HEK293 (cell line): ENCODE data around the gene ATP13A1.

ENCODE experiments used
- CTCF ChIA-PET: fragments of 350-600 bp; formaldehyde crosslinking; extraction: SDS; loops from one replicate; lab custom pipeline; 2021; ENCODE audit warnings: antibody characterized with exemption; lab: Yijun Ruan, JAX
- POLR2A ChIA-PET: fragments of 300-600 bp; formaldehyde crosslinking; extraction: SDS; loops from one replicate; lab custom pipeline; 2020; ENCODE audit warnings: antibody characterized with exemption, inconsistent platforms; lab: Yijun Ruan, JAX
- H3K27ac ChIP-seq: fragments of 200-500 bp; sonication (Bioruptor generic); 2 replicates; pipeline ENCODE4 v1.5.1; 2014; ENCODE audit warnings: low read depth, low read length, control low read depth, inconsistent platforms; ENCODE audit errors: extremely low read depth
- H3K36me3 ChIP-seq, 2 experiments: fragments of 200-500 bp in 1 of 2; sonication (Bioruptor generic) in 1 of 2; 1 replicate in 1 of 2; 2 replicates in 1 of 2; pipeline ENCODE4 v1.5.1; 2014 to 2017; ENCODE audit warnings: inconsistent platforms in 2 of 2, low read length in 2 of 2; ENCODE audit not compliant: control insufficient read depth in 2 of 2, insufficient read depth in 1 of 2
- H3K4me1 ChIP-seq: fragments of 200-500 bp; sonication (Bioruptor generic); 2 replicates; pipeline ENCODE4 v1.5.1; 2014; ENCODE audit warnings: mild to moderate bottlenecking, low read length, inconsistent platforms; ENCODE audit not compliant: control insufficient read depth, insufficient read depth
- H3K4me3 ChIP-seq: 2 replicates; pipeline ENCODE4 v1.5.1; 2011; ENCODE audit warnings: low read depth, mild to moderate bottlenecking, control low read depth, low read length, moderate library complexity
- H3K9me3 ChIP-seq: fragments of 200-500 bp; sonication (Bioruptor generic); 2 replicates; pipeline ENCODE4 v1.5.1; 2014; ENCODE audit warnings: low read depth, low read length, inconsistent platforms; ENCODE audit not compliant: control insufficient read depth, insufficient read depth
- GLIS2 ChIP-seq: fragments of 450-650 bp; formaldehyde crosslinking; IDR thresholded peaks from 2 replicates; pipeline ENCODE4 v1.5.1; 2016; ENCODE audit warnings: missing biosample characterization, missing genetic modification characterization
- KLF1 ChIP-seq: fragments of 450-650 bp; formaldehyde crosslinking; IDR thresholded peaks from 2 replicates; pipeline ENCODE4 v1.5.1; 2016; ENCODE audit warnings: missing biosample characterization, missing genetic modification characterization
- KLF7 ChIP-seq: fragments of 450-650 bp; formaldehyde crosslinking; IDR thresholded peaks from 2 replicates; pipeline ENCODE4 v1.5.1; 2016; ENCODE audit warnings: missing biosample characterization, missing genetic modification characterization, borderline replicate concordance
- ZNF239 ChIP-seq: fragments of 450-650 bp; formaldehyde crosslinking; IDR thresholded peaks from 2 replicates; pipeline ENCODE4 v1.5.1; 2016; ENCODE audit warnings: missing biosample characterization, missing genetic modification characterization
- ZNF423 ChIP-seq: fragments of 450-650 bp; formaldehyde crosslinking; IDR thresholded peaks from 2 replicates; pipeline ENCODE4 v1.5.1; 2016; ENCODE audit warnings: missing biosample characterization, missing genetic modification characterization
- ZNF670 ChIP-seq: fragments of 450-650 bp; formaldehyde crosslinking; IDR thresholded peaks from 2 replicates; pipeline ENCODE4 v1.5.1; 2016; ENCODE audit warnings: missing biosample characterization, missing genetic modification characterization, low read depth
- ZNF76 ChIP-seq: fragments of 450-650 bp; formaldehyde crosslinking; IDR thresholded peaks from 2 replicates; pipeline ENCODE4; 2016; ENCODE audit warnings: low read depth, missing biosample characterization, missing genetic modification characterization, borderline replicate concordance
- ZNF792 ChIP-seq: fragments of 450-650 bp; formaldehyde crosslinking; IDR thresholded peaks from 2 replicates; pipeline ENCODE4 v1.5.1; 2016; ENCODE audit warnings: missing biosample characterization, missing genetic modification characterization
- TF ChIP-seq, protein P1 (sequence below): fragments of 450-650 bp; formaldehyde crosslinking; IDR thresholded peaks from 2 replicates; pipeline ENCODE4 v1.5.1; 2016; ENCODE audit warnings: missing biosample characterization, missing genetic modification characterization
- TF ChIP-seq, protein P2 (sequence below): fragments of 450-650 bp; formaldehyde crosslinking; IDR thresholded peaks from 2 replicates; pipeline ENCODE4 v1.5.1; 2016; ENCODE audit warnings: missing biosample characterization, missing genetic modification characterization, low read depth
- TF ChIP-seq, protein P3 (sequence below): fragments of 450-650 bp; formaldehyde crosslinking; optimal IDR thresholded peaks from 2 replicates; pipeline ENCODE3; 2016; ENCODE audit warnings: missing biosample characterization, mild to moderate bottlenecking, missing genetic modification characterization
- TF ChIP-seq, protein P4 (sequence below): fragments of 450-650 bp; formaldehyde crosslinking; IDR thresholded peaks from 2 replicates; pipeline ENCODE4 v1.5.1; 2016; ENCODE audit warnings: missing biosample characterization, missing genetic modification characterization
- TF ChIP-seq, protein P5 (sequence below): fragments of 450-650 bp; formaldehyde crosslinking; IDR thresholded peaks from 2 replicates; pipeline ENCODE4 v1.5.1; 2016; ENCODE audit warnings: missing biosample characterization, missing genetic modification characterization, borderline replicate concordance
- TF ChIP-seq, protein P6 (sequence below): fragments of 450-650 bp; formaldehyde crosslinking; IDR thresholded peaks from 2 replicates; pipeline ENCODE4 v1.5.1; 2016; ENCODE audit warnings: missing biosample characterization, missing genetic modification characterization
- TF ChIP-seq, protein P7 (sequence below): fragments of 450-650 bp; formaldehyde crosslinking; IDR thresholded peaks from 2 replicates; pipeline ENCODE4 v1.5.0; 2017; ENCODE audit warnings: missing biosample characterization, missing genetic modification characterization, borderline replicate concordance

Gene ATP13A1

DNA sequence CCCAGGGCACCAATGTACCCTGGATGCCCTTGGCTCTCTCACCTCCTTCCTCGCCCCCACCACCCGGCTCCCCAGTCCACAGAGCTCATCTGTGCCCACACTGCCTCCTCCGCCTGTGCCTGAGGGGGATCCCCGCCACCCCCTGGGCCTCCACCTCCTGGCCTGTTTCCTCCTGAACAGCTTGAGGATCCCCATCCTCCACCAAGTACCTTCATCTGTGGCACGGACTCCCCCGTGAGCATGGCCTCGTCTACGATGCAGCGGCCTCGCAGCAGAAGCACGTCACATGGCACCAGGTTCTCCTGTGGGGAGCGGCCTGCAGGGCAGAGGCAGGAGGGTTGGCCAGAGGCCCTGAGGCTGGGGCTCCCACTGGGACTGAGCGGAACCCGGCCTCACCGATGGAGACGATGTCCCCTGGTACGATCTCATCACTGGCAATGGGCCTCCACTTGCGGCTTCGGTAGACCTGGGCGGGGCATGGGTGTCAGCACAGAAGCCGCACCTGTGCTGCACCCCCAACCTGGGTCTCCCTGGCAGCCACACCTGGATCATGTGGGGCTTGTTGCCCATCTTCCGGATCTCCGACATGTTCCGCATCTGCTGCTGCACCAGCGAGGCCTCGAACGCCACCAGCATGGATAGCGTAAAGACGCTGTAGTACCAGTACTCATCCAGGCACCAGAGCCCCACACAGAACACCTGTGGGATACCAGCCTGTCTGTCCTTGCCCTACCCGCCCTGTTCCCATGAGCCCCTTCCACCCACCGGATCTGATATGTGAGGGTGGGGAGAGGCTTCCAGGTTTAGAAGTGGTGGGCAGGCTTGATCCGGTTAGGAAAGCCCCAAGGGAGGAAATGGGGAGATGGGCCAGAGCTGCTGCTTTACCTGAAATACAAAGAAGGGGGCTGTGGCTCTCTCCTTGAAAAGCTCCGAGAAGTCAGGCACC, 6.8 kb downstream of the ATP13A1 start:
- POLR2A ChIA-PET = no interaction called here
- peaks cover 23 to 89% of the 10 kb centered on the region in 2 experiments for H3K36me3 ChIP-seq
- TF ChIP-seq, protein P1, sequence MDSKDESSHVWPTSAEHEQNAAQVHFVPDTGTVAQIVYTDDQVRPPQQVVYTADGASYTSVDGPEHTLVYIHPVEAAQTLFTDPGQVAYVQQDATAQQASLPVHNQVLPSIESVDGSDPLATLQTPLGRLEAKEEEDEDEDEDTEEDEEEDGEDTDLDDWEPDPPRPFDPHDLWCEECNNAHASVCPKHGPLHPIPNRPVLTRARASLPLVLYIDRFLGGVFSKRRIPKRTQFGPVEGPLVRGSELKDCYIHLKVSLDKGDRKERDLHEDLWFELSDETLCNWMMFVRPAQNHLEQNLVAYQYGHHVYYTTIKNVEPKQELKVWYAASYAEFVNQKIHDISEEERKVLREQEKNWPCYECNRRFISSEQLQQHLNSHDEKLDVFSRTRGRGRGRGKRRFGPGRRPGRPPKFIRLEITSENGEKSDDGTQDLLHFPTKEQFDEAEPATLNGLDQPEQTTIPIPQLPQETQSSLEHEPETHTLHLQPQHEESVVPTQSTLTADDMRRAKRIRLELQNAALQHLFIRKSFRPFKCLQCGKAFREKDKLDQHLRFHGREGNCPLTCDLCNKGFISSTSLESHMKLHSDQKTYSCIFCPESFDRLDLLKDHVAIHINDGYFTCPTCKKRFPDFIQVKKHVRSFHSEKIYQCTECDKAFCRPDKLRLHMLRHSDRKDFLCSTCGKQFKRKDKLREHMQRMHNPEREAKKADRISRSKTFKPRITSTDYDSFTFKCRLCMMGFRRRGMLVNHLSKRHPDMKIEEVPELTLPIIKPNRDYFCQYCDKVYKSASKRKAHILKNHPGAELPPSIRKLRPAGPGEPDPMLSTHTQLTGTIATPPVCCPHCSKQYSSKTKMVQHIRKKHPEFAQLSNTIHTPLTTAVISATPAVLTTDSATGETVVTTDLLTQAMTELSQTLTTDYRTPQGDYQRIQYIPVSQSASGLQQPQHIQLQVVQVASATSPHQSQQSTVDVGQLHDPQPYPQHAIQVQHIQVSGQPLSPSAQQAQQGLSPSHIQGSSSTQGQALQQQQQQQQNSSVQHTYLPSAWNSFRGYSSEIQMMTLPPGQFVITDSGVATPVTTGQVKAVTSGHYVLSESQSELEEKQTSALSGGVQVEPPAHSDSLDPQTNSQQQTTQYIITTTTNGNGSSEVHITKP (tag by site-specific recombination) = no peak
- no peak for TF ChIP-seq KLF7 (tag by site-specific recombination)
- TF ChIP-seq, protein P2, sequence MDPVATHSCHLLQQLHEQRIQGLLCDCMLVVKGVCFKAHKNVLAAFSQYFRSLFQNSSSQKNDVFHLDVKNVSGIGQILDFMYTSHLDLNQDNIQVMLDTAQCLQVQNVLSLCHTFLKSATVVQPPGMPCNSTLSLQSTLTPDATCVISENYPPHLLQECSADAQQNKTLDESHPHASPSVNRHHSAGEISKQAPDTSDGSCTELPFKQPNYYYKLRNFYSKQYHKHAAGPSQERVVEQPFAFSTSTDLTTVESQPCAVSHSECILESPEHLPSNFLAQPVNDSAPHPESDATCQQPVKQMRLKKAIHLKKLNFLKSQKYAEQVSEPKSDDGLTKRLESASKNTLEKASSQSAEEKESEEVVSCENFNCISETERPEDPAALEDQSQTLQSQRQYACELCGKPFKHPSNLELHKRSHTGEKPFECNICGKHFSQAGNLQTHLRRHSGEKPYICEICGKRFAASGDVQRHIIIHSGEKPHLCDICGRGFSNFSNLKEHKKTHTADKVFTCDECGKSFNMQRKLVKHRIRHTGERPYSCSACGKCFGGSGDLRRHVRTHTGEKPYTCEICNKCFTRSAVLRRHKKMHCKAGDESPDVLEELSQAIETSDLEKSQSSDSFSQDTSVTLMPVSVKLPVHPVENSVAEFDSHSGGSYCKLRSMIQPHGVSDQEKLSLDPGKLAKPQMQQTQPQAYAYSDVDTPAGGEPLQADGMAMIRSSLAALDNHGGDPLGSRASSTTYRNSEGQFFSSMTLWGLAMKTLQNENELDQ (tag by site-specific recombination) = no peak
- TF ChIP-seq ZNF423 (tag by site-specific recombination) = no peak
- TF ChIP-seq, protein P3, sequence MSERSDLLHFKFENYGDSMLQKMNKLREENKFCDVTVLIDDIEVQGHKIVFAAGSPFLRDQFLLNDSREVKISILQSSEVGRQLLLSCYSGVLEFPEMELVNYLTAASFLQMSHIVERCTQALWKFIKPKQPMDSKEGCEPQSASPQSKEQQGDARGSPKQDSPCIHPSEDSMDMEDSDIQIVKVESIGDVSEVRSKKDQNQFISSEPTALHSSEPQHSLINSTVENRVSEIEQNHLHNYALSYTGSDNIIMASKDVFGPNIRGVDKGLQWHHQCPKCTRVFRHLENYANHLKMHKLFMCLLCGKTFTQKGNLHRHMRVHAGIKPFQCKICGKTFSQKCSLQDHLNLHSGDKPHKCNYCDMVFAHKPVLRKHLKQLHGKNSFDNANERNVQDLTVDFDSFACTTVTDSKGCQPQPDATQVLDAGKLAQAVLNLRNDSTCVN (tag by site-specific recombination) = no peak
- no peak for TF ChIP-seq GLIS2 (tag by site-specific recombination)
- no peak for TF ChIP-seq ZNF670
- TF ChIP-seq, protein P4, sequence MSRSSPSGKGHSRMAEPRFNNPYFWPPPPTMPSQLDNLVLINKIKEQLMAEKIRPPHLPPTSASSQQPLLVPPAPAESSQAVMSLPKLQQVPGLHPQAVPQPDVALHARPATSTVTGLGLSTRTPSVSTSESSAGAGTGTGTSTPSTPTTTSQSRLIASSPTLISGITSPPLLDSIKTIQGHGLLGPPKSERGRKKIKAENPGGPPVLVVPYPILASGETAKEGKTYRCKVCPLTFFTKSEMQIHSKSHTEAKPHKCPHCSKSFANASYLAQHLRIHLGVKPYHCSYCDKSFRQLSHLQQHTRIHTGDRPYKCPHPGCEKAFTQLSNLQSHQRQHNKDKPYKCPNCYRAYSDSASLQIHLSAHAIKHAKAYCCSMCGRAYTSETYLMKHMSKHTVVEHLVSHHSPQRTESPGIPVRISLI = no peak
- TF ChIP-seq, protein P5, sequence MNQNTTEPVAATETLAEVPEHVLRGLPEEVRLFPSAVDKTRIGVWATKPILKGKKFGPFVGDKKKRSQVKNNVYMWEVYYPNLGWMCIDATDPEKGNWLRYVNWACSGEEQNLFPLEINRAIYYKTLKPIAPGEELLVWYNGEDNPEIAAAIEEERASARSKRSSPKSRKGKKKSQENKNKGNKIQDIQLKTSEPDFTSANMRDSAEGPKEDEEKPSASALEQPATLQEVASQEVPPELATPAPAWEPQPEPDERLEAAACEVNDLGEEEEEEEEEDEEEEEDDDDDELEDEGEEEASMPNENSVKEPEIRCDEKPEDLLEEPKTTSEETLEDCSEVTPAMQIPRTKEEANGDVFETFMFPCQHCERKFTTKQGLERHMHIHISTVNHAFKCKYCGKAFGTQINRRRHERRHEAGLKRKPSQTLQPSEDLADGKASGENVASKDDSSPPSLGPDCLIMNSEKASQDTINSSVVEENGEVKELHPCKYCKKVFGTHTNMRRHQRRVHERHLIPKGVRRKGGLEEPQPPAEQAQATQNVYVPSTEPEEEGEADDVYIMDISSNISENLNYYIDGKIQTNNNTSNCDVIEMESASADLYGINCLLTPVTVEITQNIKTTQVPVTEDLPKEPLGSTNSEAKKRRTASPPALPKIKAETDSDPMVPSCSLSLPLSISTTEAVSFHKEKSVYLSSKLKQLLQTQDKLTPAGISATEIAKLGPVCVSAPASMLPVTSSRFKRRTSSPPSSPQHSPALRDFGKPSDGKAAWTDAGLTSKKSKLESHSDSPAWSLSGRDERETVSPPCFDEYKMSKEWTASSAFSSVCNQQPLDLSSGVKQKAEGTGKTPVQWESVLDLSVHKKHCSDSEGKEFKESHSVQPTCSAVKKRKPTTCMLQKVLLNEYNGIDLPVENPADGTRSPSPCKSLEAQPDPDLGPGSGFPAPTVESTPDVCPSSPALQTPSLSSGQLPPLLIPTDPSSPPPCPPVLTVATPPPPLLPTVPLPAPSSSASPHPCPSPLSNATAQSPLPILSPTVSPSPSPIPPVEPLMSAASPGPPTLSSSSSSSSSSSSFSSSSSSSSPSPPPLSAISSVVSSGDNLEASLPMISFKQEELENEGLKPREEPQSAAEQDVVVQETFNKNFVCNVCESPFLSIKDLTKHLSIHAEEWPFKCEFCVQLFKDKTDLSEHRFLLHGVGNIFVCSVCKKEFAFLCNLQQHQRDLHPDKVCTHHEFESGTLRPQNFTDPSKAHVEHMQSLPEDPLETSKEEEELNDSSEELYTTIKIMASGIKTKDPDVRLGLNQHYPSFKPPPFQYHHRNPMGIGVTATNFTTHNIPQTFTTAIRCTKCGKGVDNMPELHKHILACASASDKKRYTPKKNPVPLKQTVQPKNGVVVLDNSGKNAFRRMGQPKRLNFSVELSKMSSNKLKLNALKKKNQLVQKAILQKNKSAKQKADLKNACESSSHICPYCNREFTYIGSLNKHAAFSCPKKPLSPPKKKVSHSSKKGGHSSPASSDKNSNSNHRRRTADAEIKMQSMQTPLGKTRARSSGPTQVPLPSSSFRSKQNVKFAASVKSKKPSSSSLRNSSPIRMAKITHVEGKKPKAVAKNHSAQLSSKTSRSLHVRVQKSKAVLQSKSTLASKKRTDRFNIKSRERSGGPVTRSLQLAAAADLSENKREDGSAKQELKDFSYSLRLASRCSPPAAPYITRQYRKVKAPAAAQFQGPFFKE (tag by site-specific recombination) = no peak
- TF ChIP-seq, protein P6, sequence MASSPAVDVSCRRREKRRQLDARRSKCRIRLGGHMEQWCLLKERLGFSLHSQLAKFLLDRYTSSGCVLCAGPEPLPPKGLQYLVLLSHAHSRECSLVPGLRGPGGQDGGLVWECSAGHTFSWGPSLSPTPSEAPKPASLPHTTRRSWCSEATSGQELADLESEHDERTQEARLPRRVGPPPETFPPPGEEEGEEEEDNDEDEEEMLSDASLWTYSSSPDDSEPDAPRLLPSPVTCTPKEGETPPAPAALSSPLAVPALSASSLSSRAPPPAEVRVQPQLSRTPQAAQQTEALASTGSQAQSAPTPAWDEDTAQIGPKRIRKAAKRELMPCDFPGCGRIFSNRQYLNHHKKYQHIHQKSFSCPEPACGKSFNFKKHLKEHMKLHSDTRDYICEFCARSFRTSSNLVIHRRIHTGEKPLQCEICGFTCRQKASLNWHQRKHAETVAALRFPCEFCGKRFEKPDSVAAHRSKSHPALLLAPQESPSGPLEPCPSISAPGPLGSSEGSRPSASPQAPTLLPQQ = no peak
- TF ChIP-seq, protein P7, sequence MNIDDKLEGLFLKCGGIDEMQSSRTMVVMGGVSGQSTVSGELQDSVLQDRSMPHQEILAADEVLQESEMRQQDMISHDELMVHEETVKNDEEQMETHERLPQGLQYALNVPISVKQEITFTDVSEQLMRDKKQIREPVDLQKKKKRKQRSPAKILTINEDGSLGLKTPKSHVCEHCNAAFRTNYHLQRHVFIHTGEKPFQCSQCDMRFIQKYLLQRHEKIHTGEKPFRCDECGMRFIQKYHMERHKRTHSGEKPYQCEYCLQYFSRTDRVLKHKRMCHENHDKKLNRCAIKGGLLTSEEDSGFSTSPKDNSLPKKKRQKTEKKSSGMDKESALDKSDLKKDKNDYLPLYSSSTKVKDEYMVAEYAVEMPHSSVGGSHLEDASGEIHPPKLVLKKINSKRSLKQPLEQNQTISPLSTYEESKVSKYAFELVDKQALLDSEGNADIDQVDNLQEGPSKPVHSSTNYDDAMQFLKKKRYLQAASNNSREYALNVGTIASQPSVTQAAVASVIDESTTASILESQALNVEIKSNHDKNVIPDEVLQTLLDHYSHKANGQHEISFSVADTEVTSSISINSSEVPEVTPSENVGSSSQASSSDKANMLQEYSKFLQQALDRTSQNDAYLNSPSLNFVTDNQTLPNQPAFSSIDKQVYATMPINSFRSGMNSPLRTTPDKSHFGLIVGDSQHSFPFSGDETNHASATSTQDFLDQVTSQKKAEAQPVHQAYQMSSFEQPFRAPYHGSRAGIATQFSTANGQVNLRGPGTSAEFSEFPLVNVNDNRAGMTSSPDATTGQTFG (tag by site-specific recombination) = no peak
- no peak for TF ChIP-seq ZNF239 (tag by site-specific recombination)
- TF ChIP-seq KLF1 (tag by site-specific recombination) = no peak
- TF ChIP-seq ZNF76 = no peak
- TF ChIP-seq ZNF792 (tag by site-specific recombination) = no peak

More for the DNA sequence above, 6.8 kb downstream of the ATP13A1 start:
- no peak overlapping the region for H3K4me3 ChIP-seq
- H3K27ac ChIP-seq = no peak overlapping the region
- no peaks in the 10 kb centered on the region for H3K9me3 ChIP-seq
- CTCF ChIA-PET = no interaction called here
- no peaks in the 10 kb centered on the region for H3K4me1 ChIP-seq
